Erythroblast (primary cell): ENCODE measurements around the gene LRP2.

Source experiments
- GATA1 ChIP-seq: IDR thresholded peaks from 2 replicates; pipeline ENCODE4 v1.6.1; 2011; ENCODE audit warnings: low read depth, mild to moderate bottlenecking, control low read depth, low read length, moderate library complexity
- POLR2A ChIP-seq: IDR thresholded peaks from 2 replicates; pipeline ENCODE4 v1.6.1; 2011; ENCODE audit warnings: mild to moderate bottlenecking, low read length

DNA sequence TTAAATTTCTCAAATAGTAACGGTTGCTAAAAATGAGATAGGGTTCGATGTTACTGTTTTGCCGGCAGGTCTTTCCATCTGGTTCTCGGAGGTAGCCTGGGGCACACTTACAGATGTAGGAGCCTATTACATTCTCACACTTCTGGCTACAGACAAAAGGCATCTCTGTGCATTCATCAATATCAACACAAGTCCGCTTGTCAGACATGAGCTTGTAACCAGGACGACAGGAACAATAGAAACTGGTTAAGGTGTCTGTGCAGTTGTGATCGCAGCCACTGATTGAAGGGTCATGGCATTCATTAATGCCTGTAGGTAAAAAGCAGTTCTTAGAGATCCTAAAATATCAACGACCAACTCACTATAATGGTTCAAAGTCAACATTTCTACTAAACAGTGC, 176.6 kb downstream of the LRP2 start:
- TF ChIP-seq POLR2A = no peak
- no peak for TF ChIP-seq GATA1
